22Rv1 (cell line): ENCODE data around the gene GALNT8.

Source experiments
- H3K27ac ChIP-seq: fragments of 450-650 bp; 2 replicates; pipeline ENCODE4 v1.5.1; 2017
- ZFX ChIP-seq: fragments of 450-650 bp; IDR thresholded peaks from 2 replicates; pipeline ENCODE4 v1.6.1; 2017; ENCODE audit warnings: antibody characterized with exemption, borderline replicate concordance
- TF ChIP-seq, protein P1 (sequence below): fragments of 450-650 bp; IDR thresholded peaks from 2 replicates; pipeline ENCODE4 v1.5.1; 2017; ENCODE audit warnings: mild to moderate bottlenecking

GALNT8 gene

DNA sequence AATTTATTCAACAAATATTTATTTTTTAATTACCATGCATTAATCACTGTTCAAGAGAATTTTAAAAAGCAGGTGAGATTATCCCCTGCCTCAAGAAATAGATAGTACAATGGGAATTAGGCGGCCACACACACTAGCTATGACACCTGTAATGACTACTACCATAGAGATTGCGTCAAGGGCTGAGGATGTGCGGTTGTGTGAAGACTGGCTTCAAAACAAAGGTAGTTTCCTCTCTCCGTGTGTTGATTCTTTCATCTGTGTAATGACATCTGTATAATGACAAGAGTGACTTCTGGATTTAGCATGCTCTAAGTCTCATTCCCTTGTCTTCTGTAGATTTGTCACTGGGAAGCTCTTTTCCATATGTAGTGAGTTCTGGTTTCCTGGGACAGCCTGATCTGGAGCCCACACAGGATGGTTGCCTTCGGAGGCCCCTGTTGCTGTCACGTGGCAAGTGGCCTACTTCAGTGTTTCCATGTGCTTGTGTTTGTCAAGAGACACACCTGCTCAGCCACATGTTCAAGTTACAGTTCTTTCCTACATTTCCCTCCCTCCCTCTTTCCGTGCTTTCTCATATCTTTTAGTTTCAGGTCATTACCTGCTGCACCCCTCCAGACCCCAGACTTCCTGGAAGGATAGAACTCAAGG lies 64.3 kb downstream of the GALNT8 start:
- TF ChIP-seq, protein P1, sequence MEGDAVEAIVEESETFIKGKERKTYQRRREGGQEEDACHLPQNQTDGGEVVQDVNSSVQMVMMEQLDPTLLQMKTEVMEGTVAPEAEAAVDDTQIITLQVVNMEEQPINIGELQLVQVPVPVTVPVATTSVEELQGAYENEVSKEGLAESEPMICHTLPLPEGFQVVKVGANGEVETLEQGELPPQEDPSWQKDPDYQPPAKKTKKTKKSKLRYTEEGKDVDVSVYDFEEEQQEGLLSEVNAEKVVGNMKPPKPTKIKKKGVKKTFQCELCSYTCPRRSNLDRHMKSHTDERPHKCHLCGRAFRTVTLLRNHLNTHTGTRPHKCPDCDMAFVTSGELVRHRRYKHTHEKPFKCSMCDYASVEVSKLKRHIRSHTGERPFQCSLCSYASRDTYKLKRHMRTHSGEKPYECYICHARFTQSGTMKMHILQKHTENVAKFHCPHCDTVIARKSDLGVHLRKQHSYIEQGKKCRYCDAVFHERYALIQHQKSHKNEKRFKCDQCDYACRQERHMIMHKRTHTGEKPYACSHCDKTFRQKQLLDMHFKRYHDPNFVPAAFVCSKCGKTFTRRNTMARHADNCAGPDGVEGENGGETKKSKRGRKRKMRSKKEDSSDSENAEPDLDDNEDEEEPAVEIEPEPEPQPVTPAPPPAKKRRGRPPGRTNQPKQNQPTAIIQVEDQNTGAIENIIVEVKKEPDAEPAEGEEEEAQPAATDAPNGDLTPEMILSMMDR = no peak
- TF ChIP-seq ZFX = no peak
- no peak overlapping the region for H3K27ac ChIP-seq

DNA sequence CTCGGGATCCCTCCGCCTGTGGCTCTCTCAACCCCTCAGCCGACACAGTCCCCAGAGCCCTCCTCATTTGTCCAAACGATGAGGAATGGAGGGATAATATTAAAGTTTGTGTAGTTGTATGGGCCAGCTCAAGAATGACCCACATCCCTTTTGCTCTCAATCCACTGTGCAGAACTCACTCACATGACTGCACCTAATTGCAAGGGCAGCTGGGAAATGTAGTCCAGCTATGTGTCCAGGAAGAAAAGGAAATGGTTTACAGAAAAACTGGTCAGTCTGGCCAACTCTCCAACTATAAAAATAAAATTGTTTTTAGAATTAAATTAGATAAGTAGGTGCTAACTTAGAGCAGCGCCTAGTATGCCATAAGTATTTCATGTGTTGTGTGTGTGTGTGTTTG lies 66.6 kb downstream of the GALNT8 start:
- TF ChIP-seq, protein P1 = no peak
- no peak for TF ChIP-seq ZFX
- no peak overlapping the region for H3K27ac ChIP-seq

DNA sequence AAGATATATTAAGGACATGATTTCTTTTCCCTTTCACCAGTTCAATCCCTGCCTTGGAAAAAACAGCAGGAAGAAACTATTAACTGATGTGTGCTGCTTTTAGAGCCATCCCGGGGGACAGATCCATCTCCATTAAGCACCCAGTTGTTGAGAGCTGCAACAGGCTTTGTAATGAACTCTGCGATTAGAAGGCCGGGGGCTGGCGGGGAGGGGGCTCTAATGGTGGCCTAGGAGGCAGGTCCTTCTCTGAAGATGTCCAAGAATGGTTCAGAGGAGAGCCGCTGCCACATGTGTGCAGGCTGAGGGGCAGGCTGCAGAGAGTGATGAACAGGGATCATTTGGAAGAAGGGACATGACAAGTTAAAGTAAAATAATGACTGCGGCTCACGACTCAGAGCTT lies 67.8 kb downstream of the GALNT8 start:
- TF ChIP-seq ZFX = no peak
- TF ChIP-seq, protein P1 = no peak

DNA sequence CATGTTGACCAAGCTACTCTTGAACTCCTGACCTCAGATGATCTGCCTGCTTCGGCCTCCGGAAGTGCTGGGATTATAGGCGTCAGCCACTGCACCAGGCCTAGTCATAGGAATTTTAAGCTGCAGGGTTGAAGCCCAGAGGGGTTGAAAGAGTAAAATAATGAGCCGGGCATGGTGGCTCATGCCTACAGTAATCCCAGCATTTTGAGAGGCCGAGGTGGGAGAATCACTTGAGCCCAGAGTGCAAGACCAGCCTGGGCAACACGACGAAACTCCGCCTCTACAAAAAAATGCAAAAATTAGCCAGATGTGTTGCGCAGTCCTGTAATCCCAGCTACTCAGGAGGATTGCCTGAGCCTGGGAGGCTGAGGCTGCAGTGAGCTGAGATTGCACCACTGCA lies 69.6 kb downstream of the GALNT8 start:
- H3K27ac ChIP-seq = no peak overlapping the region
- TF ChIP-seq ZFX = no peak

More for the DNA sequence above, 67.8 kb downstream of the GALNT8 start:
- H3K27ac ChIP-seq = no peak overlapping the region

DNA sequence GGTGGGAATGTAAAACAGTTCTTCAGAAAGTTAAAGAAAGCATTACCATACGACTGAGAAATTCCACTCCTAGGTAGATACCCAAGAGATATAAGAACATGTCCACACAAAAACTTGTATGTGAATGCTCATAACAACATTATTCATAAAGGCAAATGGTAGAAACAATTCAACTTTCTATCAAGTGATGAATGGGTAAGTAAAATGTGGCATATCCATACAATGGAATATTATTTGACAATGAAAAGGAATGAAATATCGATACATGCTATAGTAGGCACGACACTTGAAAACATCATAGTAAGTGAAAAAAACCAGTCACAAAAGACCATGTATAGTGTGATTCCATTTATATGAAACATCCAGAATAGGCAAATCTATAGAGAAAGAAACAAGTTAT lies 71.3 kb downstream of the GALNT8 start:
- H3K27ac ChIP-seq = no peak overlapping the region
- TF ChIP-seq, protein P1 = no peak
- TF ChIP-seq ZFX = no peak

DNA sequence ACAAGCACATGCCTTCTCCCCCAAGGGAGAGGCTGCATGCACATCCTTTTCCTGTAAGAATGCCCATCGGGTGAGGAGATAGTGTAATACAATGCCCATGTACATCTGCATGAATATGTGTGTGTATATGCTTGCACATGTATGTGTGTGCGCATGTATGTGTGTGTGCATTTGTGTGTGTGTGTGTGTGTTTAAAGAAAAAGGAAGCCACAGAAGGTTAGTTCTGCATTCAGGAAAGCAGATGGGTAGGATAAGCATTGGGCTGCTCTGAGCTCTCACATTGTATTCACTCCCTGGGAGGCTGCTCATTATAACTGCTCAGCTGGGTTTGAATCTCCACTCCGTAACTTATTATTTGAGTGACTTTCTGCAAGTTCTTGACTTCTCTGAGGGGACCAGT lies 74.3 kb downstream of the GALNT8 start:
- TF ChIP-seq ZFX = no peak
- TF ChIP-seq, protein P1 = no peak
- H3K27ac ChIP-seq = no peak overlapping the region

DNA sequence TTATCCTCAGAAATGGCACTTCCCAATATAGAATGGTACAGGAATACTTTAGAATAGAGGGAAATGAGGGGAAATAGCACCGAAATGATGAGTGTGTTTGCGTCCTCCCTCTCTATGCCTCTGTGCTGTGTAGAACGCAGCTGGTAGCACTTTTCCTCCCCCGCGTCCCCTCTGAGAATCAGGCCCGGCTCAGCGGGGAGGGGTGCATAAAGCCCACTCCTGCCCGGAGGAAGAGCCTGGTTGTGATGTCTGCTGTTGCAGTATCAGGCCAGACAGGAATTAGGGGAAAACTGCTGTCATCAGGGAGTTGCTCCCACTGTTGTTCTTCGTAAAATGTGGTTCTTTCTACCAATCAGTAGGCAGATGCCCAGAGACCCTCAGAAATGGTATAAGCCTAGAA lies 76.0 kb downstream of the GALNT8 start:
- TF ChIP-seq, protein P1 = no peak
- no peak for TF ChIP-seq ZFX
- H3K27ac ChIP-seq = no peak overlapping the region
